Mucosa of descending colon (tissue), 3 donors: ENCODE measurements around the gene IFNAR1. TPM values are rescaled to one million over a fixed set of nuclear protein-coding genes. Genes with fewer than 3 reads are reported as not detected.

Experiments used
- ATAC-seq: fragments of 200-7000 bp; cut with Tn5 transposase; one replicate; pipeline ENCODE4 v1.9.1; 2020; ENCODE audit warnings: mild to moderate bottlenecking, moderate library complexity
- DNase-seq, 3 donors: peaks; one replicate each; pipeline ENCODE4 v3.0.0-alpha.2; 2020
- H3K36me3 ChIP-seq: fragments of 200-600 bp; one replicate; pipeline ENCODE4 v1.8.0; 2021; ENCODE audit warnings: low read depth, mild to moderate bottlenecking
- H3K4me1 ChIP-seq: fragments of 200-600 bp; one replicate; pipeline ENCODE4 v1.8.0; 2021; ENCODE audit warnings: low read depth, mild to moderate bottlenecking
- H3K4me3 ChIP-seq: fragments of 200-600 bp; one replicate; pipeline ENCODE4 v1.8.0; 2021; ENCODE audit warnings: mild to moderate bottlenecking
- H3K9me3 ChIP-seq: fragments of 200-600 bp; one replicate; pipeline ENCODE4 v1.8.0; 2021; ENCODE audit warnings: mild to moderate bottlenecking
- CTCF ChIP-seq: fragments of 200-600 bp; IDR thresholded peaks from one replicate; pipeline ENCODE4 v1.8.0; 2022; ENCODE audit warnings: antibody characterized with exemption, mild to moderate bottlenecking
- intact Hi-C, 2 donors: fragments of 100-400 bp; cut with DNase I in 1 of 2; cut with micrococcal nuclease in 1 of 2; formaldehyde crosslinking; loops; one replicate each; pipeline versions ENCODE4 v1.11.0 to v1.11.1; 2022; cut with DNase I, micrococcal nuclease
- total RNA-seq, 3 donors: library from RNA; stranded (reverse); fragmentation: NEBNext Ultra II Directional in 2 of 3; extraction: Animal tissue kit (Norgen Biotek cat#: 25700) in 2 of 3; gene quantifications; one replicate each; pipeline versions ENCODE4 v1.2.1 to v1.2.4, GENCODE V29; 2021 to 2023
- donor health status: DM: no; HTN: no; CAD: no; lungs with moderate emphysema.
- donor health status: DM: no; HTN: no; CAD: no.
- donor health status: DM: no; HTN: yes; CAD: no.

Gene IFNAR1
- total RNA-seq, 3 donors from 2014 or later, result 41.9 to 49.5 (median 43.3) TPM

- no peak for TF ChIP-seq CTCF
- no peak for DNase-seq
- no peak for ATAC-seq
- Histone ChIP-seq H3K36me3 (no peaks in the 10 kb centered on the region), H3K4me1 (no peaks in the 10 kb centered on the region), H3K9me3 (no peaks in the 10 kb centered on the region), H3K4me3 (no peak overlapping the region)
- intact Hi-C loops, result loop anchor here in 1 of 2 donors (10.0 kb wide), 1 partner anchor 156 kb away; no protein-coding TSS in a partner anchor
Measured at GRCh38 chr21:33350676-33351075, 25.9 kb downstream of the IFNAR1 start.

GRCh38 chr21:33355355-33355754 is 30.6 kb downstream of the IFNAR1 start:
- no peak for DNase-seq
- Histone ChIP-seq H3K36me3 (no peaks in the 10 kb centered on the region), H3K9me3 (no peaks in the 10 kb centered on the region), H3K4me1 (no peaks in the 10 kb centered on the region), H3K4me3 (no peak overlapping the region)
- TF ChIP-seq CTCF, result no peak
- intact Hi-C loops, result loop anchor here in 1 of 2 donors (10.0 kb wide), 1 partner anchor 161 kb away; no protein-coding TSS in a partner anchor
- no peak for ATAC-seq

GRCh38 chr21:33355996-33356395 is 31.2 kb downstream of the IFNAR1 start:
- intact Hi-C loops, result loop anchor here in 1 of 2 donors (10.0 kb wide), 1 partner anchor 161 kb away; no protein-coding TSS in a partner anchor
- H3K4me1 ChIP-seq, result peaks cover 6% of the 10 kb centered on the region
- no peak for TF ChIP-seq CTCF
- no peak overlapping the region for H3K4me3 ChIP-seq
- no peaks in the 10 kb centered on the region for H3K36me3 ChIP-seq
- ATAC-seq (no peak), DNase-seq (no peak)
- no peaks in the 10 kb centered on the region for H3K9me3 ChIP-seq

GRCh38 chr21:33357177-33357576 is 32.4 kb downstream of the IFNAR1 start:
- TF ChIP-seq CTCF, result no peak
- Histone ChIP-seq H3K36me3 (no peaks in the 10 kb centered on the region), H3K4me3 (no peak overlapping the region), H3K9me3 (no peaks in the 10 kb centered on the region), H3K4me1 (peaks cover 13% of the 10 kb centered on the region)
- intact Hi-C loops, result loop anchor here in 1 of 2 donors (10.0 kb wide), 1 partner anchor 162 kb away; no protein-coding TSS in a partner anchor
- no peak for DNase-seq
- no peak for ATAC-seq

- DNase-seq (no peak), ATAC-seq (no peak)
- TF ChIP-seq CTCF, result no peak
- intact Hi-C loops, result loop anchor here in 1 of 2 donors (10.0 kb wide), 1 partner anchor 165 kb away; no protein-coding TSS in a partner anchor
- no peak overlapping the region for H3K4me3 ChIP-seq
- H3K36me3 ChIP-seq, result no peaks in the 10 kb centered on the region
- H3K4me1 ChIP-seq, result peaks cover 15% of the 10 kb centered on the region
- H3K9me3 ChIP-seq, result no peaks in the 10 kb centered on the region
Measured at GRCh38 chr21:33359446-33359845, 34.7 kb downstream of the IFNAR1 start.

DNA sequence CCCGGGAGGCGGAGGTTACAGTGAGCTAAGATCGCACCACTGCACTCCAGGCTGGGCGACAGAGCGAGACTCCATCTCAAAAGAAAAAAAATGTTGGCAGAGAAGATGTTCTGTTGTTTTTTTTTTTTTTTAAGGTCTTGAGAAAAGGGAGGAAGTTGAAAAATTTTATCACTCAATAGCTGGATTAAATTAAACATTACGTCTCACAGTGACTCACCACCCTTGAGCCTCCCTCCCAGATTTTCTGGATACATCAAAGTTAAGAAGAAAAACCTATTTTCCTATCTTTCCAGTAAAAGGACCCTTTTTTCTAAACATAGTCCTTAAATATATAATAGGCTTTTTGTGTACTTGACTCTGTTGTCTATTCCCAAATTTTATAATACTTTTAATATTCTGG is 35.5 kb downstream of the IFNAR1 start:
- Histone ChIP-seq H3K4me1 (peaks cover 15% of the 10 kb centered on the region), H3K36me3 (no peaks in the 10 kb centered on the region), H3K4me3 (no peak overlapping the region), H3K9me3 (no peaks in the 10 kb centered on the region)
- intact Hi-C loops, result loop anchor here in 1 of 2 donors (5.0 kb wide), 1 partner anchor 33 kb away; no protein-coding TSS in a partner anchor
- TF ChIP-seq CTCF, result no peak
- no peak for DNase-seq
- no peak for ATAC-seq
